Small intestine (tissue), 7 donors: ENCODE results near the gene WNK2. TPM values are rescaled to one million over a fixed set of nuclear protein-coding genes. Genes with fewer than 3 reads are reported as not detected.

Experiments used
- DNase-seq, 2 donors: peaks; one replicate each; pipeline versions ENCODE4 v3.0.0 to v3.0.0-alpha.2; 2013
- FAIRE-seq: peaks from 2 replicates; lab custom pipeline; 2012; peaks lifted over from hg19 to GRCh38; lab: Jason Lieb, UNC
- H3K27ac ChIP-seq, 3 donors: one replicate each; pipeline ENCODE4 v1.5.1; 2013; ENCODE audit warnings: low read length in 2 of 3, mild to moderate bottlenecking in 2 of 3, control low read depth in 1 of 3, inconsistent platforms in 1 of 3, low read depth in 1 of 3, moderate library complexity in 1 of 3
- H3K27me3 ChIP-seq, 3 donors: one replicate each; pipeline ENCODE4 v1.6.1; 2013; ENCODE audit warnings: low read length in 3 of 3, inconsistent platforms in 1 of 3; ENCODE audit not compliant: control insufficient read depth in 3 of 3, insufficient read depth in 3 of 3
- H3K36me3 ChIP-seq, 3 donors: one replicate each; pipeline ENCODE4 v1.6.1; 2013; ENCODE audit warnings: low read length in 3 of 3, inconsistent platforms in 1 of 3, low read depth in 1 of 3, mild to moderate bottlenecking in 1 of 3, moderate library complexity in 1 of 3; ENCODE audit not compliant: control insufficient read depth in 3 of 3, insufficient read depth in 2 of 3
- H3K4me1 ChIP-seq, 3 donors: one replicate each; pipeline ENCODE4 v1.6.1; 2013; ENCODE audit warnings: low read length in 2 of 3, inconsistent platforms in 1 of 3, low read depth in 1 of 3, mild to moderate bottlenecking in 1 of 3, moderate library complexity in 1 of 3; ENCODE audit not compliant: control insufficient read depth in 3 of 3, insufficient read depth in 2 of 3
- H3K4me3 ChIP-seq, 3 donors: one replicate each; pipeline ENCODE4 v1.5.1; 2013; ENCODE audit warnings: low read length in 3 of 3, control low read depth in 1 of 3, inconsistent platforms in 1 of 3, low read depth in 1 of 3, mild to moderate bottlenecking in 1 of 3, moderate library complexity in 1 of 3
- H3K9me3 ChIP-seq, 2 donors: one replicate each; pipeline ENCODE4 v1.6.1; 2013; ENCODE audit warnings: low read depth in 1 of 2, low read length in 1 of 2; ENCODE audit not compliant: control insufficient read depth in 2 of 2, insufficient read depth in 1 of 2
- WGBS, 3 donors: extraction: QIAGEN DNeasy Blood & Tissue Kit; methylation state at CpG; one replicate each; pipeline ENCODE4 v1.1.7; 2013; 5-methylcytosine and 5-hydroxymethylcytosine counted together
- polyA plus RNA-seq, 4 donors: library from polyadenylated mRNA; stranded (reverse) in 3 of 4; unstranded in 1 of 4; fragments of 200-250 nt in 3 of 4; fragments of 120-200 nt in 1 of 4; gene quantifications; one replicate each; pipeline versions ENCODE4 v1.2.1 to v1.2.3, GENCODE V29; 2013
- donor health status: healthy with polysubstance abuse.
- donor health status: control.
- donor health status: control.
- donor health status: Bipolar disorder and iron deficiency.
- donor health status: healthy.

Gene WNK2
- polyA plus RNA-seq, 4 donors, result 13.8 to 101 (median 33.8) TPM

DNA sequence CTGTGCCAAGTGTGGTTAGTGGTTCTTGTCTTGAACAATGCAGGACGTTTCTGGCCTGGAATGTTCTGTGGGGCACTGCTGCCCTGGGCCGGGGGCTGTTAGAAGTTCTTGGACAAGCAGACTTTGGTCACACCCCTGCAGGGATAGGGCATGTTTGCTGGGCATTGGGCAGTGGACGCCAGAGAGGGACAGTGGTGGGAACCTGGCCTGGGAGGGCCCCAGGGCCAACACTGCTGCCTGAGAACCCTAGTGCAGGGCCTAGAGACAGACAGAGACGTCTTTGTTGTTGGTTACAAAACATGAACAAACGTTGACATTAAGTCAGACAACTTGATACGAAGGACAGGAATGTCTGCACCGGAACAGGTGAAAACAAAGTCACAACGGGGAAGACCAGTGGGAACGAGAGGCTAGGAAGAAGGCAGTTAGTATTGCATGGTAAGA, 57.0 kb downstream of the WNK2 start:
- Histone ChIP-seq H3K27ac (no peak overlapping the region), H3K27me3 (no peaks in the 10 kb centered on the region), H3K9me3 (no peaks in the 10 kb centered on the region), H3K36me3 (peaks cover 0 to 93% (median 12%) of the 10 kb centered on the region in 3 donors), H3K4me1 (peaks cover 0 to 13% (median 0%) of the 10 kb centered on the region in 3 donors), H3K4me3 (no peak overlapping the region)
- FAIRE-seq (no peak), DNase-seq (no peak)
- 61 to 67% (median 67%) methylated on average over 9 of the region's 9 CpGs for WGBS, 3 donors

DNA sequence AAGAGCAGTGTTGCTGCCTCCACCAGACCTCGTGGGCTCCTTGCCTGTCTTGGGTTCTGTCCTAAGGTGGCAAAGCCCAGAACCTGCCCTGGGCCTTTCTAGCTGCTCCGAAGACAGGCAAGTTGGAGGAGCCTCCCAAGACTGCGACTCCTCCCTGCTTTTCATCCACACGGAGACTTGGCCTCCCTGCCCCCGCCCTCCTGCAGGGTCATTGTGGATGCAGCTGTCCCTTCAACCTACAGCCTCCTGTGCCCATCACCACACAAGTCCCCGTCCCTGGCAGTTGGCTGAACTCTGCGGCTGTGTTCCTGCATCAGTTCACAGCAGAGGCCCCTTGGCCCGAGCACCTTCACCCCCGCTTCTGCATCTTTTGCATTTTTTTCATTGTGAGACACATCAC, 59.2 kb downstream of the WNK2 start:
- Histone ChIP-seq H3K27me3 (no peaks in the 10 kb centered on the region), H3K9me3 (no peaks in the 10 kb centered on the region), H3K27ac (no peak overlapping the region), H3K4me3 (no peak overlapping the region), H3K36me3 (peaks cover 0 to 97% (median 15%) of the 10 kb centered on the region in 3 donors), H3K4me1 (peaks cover 0 to 9% (median 0%) of the 10 kb centered on the region in 3 donors)
- DNase-seq, result no peak
- 79 to 86% (median 83%) methylated on average over 9 of the region's 9 CpGs for WGBS, 3 donors
- FAIRE-seq, result no peak

DNA sequence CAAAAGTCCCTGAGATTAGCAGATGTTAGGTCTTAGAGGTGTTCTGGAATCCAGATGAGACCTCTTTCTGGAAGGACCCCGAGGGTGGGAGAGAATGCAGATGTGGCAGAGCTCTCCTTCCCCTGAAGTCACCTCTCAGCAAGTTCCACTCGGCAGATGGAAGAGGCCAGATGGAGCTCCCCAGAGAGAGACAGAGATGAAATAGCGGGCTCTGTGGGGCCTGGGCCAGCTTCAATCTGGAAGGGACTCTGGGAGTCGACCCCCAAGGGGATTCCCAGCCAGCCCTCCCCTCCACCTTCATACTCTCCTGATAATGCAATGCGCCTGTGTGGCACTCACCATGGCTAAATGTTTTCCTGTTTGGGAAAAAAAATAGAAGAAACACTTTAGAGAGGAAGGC, 60.2 kb downstream of the WNK2 start:
- FAIRE-seq, result no peak
- 65 to 81% (median 76%) methylated on average over 5 of the region's 5 CpGs for WGBS, 3 donors
- H3K27ac ChIP-seq, result peak overlapping the region in 1 of 3 donors; percentile 9

DNA sequence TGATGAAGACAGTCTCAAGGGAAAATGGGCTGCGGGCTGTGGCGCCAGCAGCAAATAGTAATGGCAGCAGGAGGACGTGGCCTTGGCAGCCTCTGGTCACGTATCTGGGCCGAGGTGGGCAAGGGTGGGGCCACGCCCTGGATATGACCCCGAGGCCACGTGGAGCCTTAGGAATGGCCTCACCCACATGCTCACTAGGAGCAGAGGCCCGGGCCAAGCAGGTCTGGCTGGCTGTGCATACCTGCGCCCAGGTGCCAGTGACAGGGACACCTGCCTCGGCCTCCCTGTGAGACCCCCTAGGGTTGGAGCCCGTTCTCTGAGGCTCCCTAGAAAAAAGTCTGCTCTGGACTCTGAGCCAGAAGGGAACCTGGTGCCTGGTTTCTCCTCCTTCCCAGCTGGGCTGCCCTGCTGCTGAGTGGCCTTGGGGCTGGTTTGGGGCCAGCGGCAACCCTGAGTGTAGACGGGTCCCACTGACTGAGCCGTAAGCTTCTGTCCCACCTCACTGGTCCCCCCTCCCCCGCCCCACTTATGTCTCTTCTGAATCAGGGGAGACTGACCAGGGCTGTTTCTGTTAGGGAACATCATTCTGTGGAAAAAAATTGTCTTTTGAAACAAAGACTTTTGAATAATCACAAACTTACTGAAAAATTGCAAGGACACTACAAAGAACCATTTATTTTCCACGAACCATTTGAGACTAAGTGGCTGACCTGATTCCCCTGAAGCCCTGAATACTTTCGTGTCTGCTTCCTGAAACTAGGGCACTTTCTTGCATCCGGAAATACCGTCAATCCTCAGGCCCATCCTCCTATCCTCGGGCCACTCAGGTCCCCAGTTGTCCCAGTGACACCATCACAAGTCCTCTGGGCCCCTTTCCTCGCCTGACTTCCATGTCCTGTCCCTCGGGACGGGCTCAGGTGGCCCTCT, 60.8 kb downstream of the WNK2 start:
- Histone ChIP-seq H3K27ac (no peak overlapping the region), H3K4me1 (peaks cover 0 to 9% (median 0%) of the 10 kb centered on the region in 3 donors), H3K36me3 (peaks cover 0 to 88% (median 11%) of the 10 kb centered on the region in 3 donors), H3K27me3 (no peaks in the 10 kb centered on the region), H3K9me3 (no peaks in the 10 kb centered on the region), H3K4me3 (no peak overlapping the region)
- FAIRE-seq (no peak), DNase-seq (peak; percentile 60 to 61)
- 62 to 73% (median 65%) methylated on average over 22 to 24 of the region's 24 CpGs for WGBS, 3 donors

More for the DNA sequence above, 60.2 kb downstream of the WNK2 start:
- Histone ChIP-seq H3K4me1 (peaks cover 0 to 9% (median 0%) of the 10 kb centered on the region in 3 donors), H3K27me3 (no peaks in the 10 kb centered on the region), H3K4me3 (no peak overlapping the region), H3K9me3 (no peaks in the 10 kb centered on the region), H3K36me3 (peaks cover 0 to 91% (median 15%) of the 10 kb centered on the region in 3 donors)
- DNase-seq, result no peak

DNA sequence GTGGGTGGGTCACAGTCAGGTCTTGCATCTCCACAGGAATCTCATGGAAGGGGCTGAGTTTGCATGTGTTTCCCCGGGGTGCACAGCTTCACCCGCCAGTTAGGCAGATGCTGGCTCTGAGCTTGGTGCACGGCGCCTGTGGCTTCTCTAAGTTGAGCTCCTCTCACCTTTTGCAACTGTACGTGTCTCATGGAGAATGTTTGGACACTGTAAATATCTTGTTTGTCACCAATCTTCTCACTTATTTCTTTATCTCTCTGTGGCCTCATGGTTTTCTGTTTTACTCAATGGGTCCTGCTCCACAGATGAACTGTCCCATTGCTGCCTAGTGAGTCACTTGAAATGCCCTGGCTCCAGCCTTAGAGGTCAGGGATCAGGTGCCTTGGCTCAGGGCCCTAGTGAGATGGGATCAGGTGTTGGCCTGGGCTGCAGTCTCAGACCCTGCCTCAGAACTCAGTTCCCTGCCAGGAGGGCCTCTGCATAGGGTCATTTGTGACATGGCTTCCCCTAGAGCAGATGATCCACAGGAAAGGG, 61.6 kb downstream of the WNK2 start:
- no peak overlapping the region for H3K4me3 ChIP-seq
- peaks cover 0 to 9% (median 0%) of the 10 kb centered on the region in 3 donors for H3K4me1 ChIP-seq
- 85 to 93% (median 91%) methylated on average over 5 of the region's 5 CpGs for WGBS, 3 donors
- no peaks in the 10 kb centered on the region for H3K27me3 ChIP-seq
- DNase-seq (peak in 1 of 2 donors; percentile 51), FAIRE-seq (no peak)
- H3K27ac ChIP-seq, result no peak overlapping the region
- no peaks in the 10 kb centered on the region for H3K9me3 ChIP-seq
- H3K36me3 ChIP-seq, result peaks cover 0 to 85% (median 6%) of the 10 kb centered on the region in 3 donors

DNA sequence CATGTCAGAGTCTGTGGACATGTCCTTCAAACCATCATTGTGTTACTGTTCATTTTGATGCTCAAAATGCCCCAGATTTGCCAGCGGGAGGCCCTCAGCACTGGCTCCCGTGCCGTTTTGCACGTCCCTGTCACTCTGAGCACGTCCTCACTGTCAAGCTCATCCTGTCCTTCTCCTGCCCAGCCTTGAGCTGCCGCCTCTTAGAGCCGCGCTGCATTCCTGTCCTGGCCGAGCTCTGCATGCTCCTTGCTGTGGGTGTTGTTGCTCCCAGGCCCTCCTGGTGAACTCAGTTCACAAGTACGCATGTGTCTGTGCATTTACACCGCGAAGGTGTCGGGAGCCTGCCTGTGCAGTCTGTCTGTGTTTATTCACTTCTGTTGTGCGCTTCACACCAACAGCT, 62.2 kb downstream of the WNK2 start:
- Histone ChIP-seq H3K4me3 (no peak overlapping the region), H3K27me3 (no peaks in the 10 kb centered on the region), H3K4me1 (peaks cover 0 to 9% (median 0%) of the 10 kb centered on the region in 3 donors), H3K36me3 (peaks cover 0 to 79% (median 6%) of the 10 kb centered on the region in 3 donors), H3K9me3 (no peaks in the 10 kb centered on the region), H3K27ac (no peak overlapping the region)
- no peak for FAIRE-seq
- 90 to 95% (median 95%) methylated on average over 14 of the region's 14 CpGs for WGBS, 3 donors
- DNase-seq, result no peak

DNA sequence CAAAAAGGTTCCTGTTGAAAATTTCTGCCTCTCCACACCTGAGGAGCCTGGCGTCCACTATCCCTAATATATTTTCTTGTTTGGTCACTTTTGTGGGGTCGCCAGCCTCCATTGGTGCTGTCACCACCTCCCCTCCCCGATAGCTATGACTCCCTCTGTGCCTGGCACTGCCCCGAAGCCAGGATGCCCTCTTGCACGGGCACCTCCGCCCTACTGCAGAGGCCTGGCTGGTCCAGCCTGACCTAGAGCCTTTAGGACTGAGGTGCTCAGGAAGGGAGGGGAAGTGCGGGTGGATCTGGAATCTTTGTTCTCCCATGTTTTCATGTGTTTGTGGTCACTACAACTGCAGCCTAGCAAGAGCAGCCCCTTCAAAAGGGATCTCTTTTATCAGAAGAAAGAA, 62.6 kb downstream of the WNK2 start:
- no peaks in the 10 kb centered on the region for H3K27me3 ChIP-seq
- H3K27ac ChIP-seq, result no peak overlapping the region
- WGBS, 3 donors, result 84 to 90% (median 88%) methylated on average over 7 of the region's 7 CpGs
- FAIRE-seq (no peak), DNase-seq (no peak)
- no peaks in the 10 kb centered on the region for H3K9me3 ChIP-seq
- peaks cover 0 to 78% (median 6%) of the 10 kb centered on the region in 3 donors for H3K36me3 ChIP-seq
- H3K4me1 ChIP-seq, result peaks cover 0 to 9% (median 0%) of the 10 kb centered on the region in 3 donors
- no peak overlapping the region for H3K4me3 ChIP-seq

DNA sequence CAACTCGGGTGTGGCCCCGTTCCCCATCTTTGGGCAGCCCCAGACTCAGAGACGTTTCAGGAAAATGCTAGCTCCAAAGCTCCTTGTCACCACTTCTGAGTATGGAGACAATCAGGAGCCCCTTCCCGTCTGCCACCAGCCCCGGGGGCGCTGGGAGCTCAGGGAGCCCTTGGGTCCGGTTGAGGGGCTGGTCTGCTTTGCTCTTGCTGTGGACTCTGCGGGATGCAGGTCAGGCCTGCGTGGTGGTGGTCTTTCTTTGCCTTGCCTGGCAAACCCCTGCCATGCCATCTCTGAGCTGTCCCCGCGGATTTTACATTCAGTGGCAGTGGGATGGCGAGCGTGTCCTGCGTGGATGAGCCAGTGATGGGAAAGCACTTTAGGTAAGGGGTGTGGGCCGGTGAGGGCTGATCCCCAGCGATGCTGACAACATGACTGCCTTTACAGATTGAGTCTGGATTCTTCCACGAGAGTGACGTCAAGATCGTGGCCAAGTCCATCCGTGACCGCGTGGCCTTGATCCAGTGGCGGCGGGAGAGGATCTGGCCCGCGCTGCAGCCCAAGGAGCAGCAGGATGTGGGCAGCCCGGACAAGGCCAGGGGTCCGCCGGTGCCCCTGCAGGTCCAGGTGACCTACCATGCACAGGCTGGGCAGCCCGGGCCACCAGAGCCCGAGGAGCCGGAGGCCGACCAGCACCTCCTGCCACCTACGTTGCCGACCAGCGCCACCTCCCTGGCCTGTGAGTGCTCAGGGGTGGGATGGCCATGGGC, 63.3 kb downstream of the WNK2 start:
- WGBS, 3 donors, result 93 to 94% (median 94%) methylated on average over 33 to 36 of the region's 36 CpGs
- Histone ChIP-seq H3K4me1 (peaks cover 0 to 9% (median 0%) of the 10 kb centered on the region in 3 donors), H3K27me3 (no peaks in the 10 kb centered on the region), H3K27ac (no peak overlapping the region), H3K9me3 (no peaks in the 10 kb centered on the region), H3K36me3 (peaks cover 0 to 75% (median 6%) of the 10 kb centered on the region in 3 donors), H3K4me3 (no peak overlapping the region)
- FAIRE-seq (no peak), DNase-seq (no peak)
